ENCODE data around the gene APC2.
"Not testable (repeated sequence)": the region's sequence is repeated elsewhere in the genome, so short reads cannot be mapped to it uniquely, and the experiment has no call there.

The APC2 gene

GRCh38 chr19:1416014-1416841, 33.7 kb upstream of the APC2 start:
- DNase-seq = no peak

- no peak for DNase-seq
Observed at GRCh38 chr19:1417145-1417544, 32.8 kb upstream of the APC2 start.

DNA sequence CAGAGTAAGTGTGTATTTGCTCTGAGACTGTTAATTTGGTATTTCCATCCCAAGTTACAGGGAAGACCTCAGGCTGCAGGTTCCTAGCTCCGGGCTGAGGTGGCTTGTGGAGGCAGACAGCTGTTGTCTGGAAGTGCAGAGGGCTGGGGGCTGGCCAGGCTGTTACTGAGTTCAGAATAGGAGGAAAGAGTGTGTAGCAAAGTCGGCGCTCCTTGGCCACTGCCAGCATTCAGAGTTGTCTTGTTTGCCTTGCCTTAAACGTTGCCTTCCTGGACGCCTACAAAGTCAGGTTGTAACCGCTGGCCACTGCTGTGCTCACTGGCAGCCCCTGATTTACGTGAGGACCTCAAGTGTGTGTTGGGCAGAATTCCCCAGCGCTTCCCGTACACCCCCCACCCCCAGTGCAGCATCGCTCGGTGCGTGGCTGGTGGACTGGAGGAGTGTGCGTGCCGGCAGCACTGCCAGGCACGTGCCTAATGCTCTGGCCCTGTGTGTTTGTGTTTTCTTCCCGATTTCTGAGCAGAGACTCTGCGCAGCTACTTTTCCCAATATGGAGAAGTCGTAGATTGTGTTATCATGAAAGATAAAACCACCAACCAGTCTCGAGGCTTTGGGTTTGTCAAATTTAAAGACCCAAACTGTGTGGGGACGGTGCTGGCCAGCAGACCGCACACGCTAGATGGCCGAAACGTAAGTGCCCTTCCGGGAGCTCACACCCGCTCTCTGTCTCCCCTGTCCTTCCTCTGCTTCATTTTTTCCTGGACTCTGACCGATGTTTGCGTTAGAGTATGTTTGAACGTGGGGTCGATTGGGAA, 32.0 kb upstream of the APC2 start:
- DNase-seq = no peak

DNA sequence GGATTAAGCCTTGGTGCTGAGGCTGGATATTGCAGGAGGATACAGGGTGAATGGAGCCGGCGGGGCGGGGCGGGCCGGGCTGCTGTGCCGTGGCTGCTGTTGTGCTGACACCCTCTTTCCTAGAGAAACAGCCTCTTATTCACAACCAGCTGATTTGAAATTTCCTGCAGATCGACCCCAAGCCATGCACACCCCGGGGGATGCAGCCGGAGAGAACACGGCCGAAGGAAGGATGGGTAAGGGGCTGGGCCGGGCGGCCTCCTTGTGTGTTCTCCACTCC, 31.5 kb upstream of the APC2 start:
- DNase-seq = no peak

DNA sequence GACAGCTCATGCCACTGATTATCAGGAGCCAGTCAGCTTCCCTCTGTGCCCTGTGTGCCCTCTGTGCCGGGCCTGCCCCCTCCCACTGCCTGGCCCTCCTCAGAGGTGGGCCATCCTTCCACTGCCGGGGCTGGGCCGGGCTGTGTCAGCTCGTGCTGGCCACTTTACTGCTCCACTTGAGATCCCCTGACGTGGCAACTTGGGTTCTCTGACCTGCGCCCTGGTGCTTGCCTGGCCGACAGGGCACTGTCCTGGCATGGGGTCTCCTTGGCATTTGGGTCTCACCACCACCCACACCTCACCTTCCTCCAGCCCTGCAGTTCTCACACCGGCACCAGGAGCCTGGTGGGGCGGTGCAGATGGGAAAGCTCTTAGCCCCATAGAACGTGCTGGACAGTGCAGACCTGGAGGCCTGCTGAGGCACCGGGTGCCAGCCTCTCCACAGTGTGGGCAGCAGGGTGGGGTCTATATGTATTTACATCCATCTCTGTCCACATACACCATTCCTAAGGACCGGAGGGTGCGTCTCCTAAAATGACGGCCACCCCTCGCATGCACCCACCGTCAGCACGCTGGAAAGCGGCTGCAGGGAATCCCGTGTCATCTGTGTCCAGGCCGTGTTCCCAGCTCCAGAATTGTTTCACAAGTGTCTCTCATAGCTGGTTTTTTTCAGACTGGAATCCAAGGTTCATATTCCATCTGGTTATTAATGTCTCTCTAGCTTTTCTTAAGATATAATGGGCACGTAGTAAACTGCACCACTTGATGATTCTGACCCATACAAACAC, 30.8 kb upstream of the APC2 start:
- DNase-seq = no peak

GRCh38 chr19:1420085-1420484, 29.8 kb upstream of the APC2 start:
- DNase-seq = not testable (repeated sequence)

GRCh38 chr19:1420590-1420989, 29.3 kb upstream of the APC2 start:
- no peak for DNase-seq

DNA sequence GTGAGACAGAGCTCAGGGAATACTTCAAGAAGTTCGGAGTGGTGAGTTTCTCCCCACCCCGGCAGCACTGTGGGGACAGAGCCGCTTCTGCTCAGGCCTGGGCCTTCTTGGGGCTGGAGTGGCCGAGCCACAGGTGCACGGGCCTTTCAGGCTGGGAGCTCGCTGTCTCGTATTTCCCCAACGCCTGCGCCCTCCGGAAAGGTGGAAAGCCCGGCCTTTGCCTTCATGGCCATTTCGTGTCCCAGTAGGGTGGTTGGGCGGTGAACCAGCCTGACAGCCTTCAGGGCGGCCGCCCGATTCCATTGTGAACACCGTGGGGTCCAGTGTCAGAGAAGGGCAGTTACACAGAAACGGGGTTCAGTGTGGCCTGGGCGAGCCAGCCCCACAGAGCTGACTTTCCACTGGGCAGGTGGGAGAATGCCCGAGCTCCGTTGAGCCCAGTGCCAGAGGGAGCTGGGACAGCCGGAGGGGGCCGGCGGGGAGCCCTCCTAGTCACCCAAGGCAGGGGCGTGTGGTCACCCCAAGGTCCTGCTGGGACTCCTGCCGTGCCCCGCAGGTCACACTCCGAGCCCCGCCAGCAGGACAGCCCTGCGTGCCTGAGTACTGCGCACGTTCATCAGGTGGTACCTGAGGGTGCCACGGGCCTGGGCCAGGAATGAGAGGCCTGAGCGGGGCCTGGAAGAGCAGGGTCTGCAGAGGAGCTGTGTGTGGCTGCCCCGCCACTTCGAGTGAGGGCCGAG, 28.5 kb upstream of the APC2 start:
- no peak for DNase-seq

DNA sequence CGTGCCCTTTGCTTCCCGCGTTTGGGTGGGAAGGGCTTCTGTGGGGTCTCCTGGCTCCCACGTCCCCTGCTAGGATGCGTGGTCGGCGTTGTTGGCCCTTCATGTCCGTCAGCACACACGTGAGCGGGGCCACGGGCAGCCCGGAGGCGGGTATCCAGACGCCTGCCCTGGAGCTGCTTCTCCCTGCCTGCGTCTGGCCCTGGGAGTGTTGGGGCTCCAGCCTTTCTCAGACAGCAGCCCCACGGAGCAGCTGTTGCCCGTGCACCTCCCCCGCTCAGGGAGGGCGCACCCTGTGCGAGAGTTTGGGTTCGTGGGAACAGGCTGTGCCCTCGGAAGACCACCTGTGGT, 28.0 kb upstream of the APC2 start:
- no peak for DNase-seq

DNA sequence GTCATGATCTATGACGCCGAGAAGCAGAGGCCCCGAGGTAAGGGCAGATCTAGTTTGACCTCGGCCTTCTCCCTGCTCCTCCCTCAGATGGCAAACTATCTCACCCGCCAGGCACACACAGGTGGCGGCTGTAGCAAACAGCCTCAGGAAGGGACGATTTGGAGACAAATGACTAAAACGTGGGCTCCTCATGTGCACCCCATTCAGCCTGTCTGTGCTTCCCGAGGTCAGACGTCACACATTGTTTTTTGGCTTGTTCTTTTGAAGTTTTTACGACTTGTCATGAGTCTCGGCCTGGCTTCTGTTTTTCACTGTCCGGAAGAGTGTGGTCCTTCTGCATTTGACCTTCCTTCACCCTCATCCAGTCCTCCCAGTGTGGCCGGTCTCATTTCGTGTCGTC, 27.6 kb upstream of the APC2 start:
- no peak for DNase-seq

GRCh38 chr19:1422943-1423342, 27.0 kb upstream of the APC2 start:
- no peak for DNase-seq

DNA sequence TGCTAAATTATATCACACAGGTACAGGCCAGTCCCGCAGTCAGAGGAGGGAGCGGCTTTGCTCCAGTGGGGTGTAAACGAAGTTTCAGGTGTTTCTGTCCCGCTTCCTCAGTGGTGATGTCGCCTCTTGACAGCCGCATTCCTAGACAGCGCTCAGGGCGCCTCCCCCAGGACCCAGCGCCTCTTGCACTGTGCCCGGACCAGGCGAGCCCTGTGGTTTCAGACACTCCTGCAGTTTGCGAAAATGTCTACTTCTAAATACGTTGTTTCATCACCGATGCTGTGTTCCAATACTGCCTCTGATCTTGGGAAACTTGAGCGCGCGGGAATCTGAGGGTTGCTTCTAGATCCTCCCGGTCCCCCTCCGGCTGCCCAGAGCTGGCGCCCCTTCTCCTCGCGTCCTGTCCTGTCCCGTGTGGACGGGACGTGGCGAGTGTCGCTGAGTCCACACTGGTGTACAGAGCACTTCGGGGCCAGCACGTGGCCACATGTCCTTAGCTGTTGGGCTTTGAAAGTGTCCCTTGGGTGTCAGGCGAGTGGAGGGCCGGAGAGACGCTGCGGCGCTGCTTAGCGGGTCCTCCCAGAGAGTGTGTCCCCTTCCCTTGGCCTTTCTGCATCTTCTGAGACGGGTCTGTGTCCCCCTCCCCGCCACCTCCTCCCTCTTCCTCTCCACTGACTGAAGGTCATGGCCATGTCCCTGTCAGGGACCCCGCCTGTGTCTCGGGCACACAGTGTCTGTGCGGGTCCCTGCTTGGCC, 26.3 kb upstream of the APC2 start:
- DNase-seq = no peak

DNA sequence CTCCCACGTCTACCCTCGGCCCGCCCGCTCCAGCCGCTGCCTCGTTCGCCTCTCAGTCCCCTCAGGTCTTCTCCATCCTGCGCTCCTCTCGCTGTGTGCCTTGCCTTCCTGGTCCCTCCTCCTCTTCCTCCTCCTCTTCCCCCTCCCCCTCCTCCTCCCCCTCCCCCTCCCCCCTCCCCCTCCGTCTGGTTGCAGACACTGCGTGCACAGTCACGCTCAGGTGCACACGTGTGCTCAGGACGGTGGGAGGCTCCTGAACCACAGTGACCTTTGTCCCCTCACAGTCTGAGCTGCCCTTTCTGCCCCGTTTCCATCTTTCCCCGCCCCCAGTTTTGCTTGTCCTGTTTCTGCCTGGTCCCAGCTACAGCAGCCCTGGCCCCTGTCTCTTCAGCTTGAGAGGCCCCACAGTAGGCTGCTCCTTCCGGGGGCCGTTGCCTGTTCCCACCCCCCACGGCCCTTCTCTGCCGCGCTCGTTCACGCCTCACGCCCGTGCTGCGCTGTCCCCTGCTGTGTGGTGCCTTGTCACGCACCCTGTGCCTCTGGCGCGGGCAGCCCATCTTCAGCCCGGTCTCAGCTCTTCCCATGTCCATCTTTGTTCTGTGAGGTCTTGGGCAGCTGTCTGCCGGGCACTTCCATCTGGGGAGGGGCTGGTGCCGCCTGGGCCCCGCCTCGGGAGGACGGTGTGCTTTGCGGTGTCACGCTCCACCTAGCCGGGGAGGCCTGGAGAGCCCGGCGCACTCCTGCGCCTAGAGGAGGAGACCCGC, 25.5 kb upstream of the APC2 start:
- DNase-seq = no peak

GRCh38 chr19:1425102-1425837, 24.7 kb upstream of the APC2 start:
- DNase-seq = no peak

- no peak for DNase-seq
Observed at GRCh38 chr19:1425902-1426301, 24.0 kb upstream of the APC2 start.

DNA sequence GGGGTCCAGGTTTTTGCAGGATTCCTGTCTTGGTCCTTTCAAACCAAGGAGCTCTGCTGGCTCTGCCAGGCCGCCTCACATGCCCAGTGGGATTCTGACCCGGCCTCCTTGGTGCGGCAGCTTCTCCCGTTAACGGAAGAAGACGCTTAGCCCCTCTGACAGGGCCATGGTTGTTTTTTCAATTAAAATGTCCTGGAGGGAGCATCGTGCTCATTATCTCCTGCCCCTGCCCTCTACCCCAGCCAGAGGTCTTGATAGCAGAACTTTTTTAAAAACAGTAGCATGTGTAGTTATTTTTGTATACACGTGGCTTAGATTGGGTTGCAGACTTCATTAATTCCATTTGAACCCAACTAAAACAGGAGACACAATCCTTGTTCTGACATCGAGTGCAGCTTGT, 23.2 kb upstream of the APC2 start:
- no peak for DNase-seq

DNA sequence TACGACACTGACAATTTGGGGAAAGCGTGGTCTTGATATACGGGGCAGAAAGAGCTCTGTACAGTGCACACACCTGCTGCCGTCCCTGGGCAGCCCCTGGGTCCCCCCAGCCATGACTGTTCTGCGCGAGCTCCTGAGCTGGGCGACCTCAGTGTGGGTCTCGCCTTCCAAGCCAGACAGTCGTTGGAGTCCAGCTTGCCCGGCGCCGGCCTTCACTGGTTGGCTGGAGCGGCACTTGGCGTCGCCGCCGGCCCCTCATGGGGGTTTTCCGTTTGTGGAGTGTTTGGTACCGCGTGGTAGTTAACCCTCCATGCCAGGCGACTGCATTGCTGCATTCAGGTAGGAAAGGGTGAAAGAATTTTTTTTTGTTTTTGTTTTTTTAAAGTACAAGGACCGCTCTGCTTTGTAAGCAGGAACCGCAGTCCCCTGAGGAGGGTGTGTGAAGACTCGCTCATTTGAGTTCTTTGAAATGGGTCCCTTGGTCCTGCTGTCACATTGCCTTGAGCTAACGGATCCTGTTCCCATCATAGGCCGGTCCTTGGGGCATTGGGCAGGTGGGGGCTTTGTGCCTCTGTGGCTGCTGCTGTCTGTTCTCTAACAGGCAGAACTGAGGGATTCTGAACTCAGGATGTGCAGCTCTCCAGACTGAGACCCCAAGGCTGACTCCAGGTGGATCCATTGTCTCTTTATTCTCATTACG, 22.6 kb upstream of the APC2 start:
- DNase-seq = no peak

DNA sequence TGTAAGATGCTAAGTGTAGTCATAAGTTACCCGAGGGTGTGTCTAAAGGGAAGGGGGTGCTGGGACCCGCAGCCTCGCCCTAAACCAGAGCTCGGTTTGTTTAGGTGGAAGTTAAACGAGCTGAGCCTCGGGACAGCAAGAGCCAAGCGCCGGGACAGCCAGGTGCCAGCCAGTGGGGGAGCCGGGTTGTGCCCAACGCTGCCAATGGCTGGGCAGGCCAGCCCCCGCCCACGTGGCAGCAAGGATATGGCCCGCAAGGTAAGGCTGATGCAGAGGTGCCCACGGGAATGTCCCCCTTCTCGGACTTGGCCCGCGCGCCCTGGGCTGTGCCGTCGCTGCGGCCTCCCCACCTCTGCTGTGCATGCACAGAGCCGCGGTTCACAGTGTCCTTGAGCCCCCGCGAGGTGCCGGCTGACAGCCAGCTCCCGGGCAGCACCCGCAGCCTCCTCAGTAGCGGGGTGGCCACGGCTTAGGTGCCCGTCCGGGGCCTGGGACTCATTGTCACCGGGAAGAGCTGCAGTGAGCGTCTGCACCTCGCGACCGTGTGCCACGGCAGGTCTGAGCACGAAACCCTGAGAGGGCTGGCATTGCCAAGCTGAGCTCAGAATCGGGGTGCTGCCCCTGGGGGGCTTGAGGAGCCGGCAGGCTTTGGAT, 21.1 kb upstream of the APC2 start:
- no peak for DNase-seq

- DNase-seq = no peak
Observed at GRCh38 chr19:1429750-1430149, 20.2 kb upstream of the APC2 start.

DNA sequence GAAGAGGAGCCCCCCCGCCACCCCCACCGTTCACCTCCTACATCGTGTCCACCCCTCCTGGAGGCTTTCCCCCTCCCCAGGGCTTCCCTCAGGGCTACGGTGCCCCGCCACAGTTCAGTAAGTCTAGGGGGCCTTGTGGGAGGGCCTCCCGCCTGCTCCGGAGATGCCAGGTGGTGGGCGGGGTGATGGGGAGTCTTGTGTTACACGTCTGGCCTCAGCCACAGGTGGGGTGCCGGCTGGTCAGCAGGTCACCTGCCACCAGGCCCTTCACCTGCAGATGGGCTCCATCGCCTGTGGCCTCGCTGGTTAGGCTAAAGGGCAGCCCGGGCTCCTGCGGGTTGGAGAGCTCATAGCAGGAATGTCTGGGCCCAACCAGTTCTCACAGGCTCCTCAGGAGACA, 19.7 kb upstream of the APC2 start:
- no peak for DNase-seq

Measured in CD4-positive, alpha-beta T cell treated with Interleukin-17A for 4 hours (primary cell).